ENCODE results near the gene HACD3.
"Not testable (repeated sequence)": the region's sequence is repeated elsewhere in the genome, so short reads cannot be mapped to it uniquely, and the experiment has no call there.

The HACD3 gene

DNA sequence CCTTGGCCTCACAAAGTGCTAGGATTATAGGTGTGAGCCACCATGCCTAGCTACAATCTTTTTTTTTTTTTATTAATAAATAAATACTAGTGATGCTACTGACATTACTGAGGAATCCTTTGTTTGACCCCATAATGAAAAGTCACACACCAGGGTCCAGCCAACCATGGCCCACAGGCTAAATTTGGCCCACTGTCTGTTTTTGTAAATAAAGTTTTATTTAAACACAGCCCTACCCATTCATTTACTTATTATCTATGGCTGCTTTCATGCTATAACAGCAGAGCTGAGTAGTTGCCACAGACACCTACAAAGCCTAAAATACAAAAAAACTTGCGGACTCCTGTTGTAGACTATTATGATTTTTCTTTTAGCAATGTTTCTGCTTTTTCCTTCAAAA lies 73.3 kb downstream of the HACD3 start:
- DNase-seq = no peak

DNA sequence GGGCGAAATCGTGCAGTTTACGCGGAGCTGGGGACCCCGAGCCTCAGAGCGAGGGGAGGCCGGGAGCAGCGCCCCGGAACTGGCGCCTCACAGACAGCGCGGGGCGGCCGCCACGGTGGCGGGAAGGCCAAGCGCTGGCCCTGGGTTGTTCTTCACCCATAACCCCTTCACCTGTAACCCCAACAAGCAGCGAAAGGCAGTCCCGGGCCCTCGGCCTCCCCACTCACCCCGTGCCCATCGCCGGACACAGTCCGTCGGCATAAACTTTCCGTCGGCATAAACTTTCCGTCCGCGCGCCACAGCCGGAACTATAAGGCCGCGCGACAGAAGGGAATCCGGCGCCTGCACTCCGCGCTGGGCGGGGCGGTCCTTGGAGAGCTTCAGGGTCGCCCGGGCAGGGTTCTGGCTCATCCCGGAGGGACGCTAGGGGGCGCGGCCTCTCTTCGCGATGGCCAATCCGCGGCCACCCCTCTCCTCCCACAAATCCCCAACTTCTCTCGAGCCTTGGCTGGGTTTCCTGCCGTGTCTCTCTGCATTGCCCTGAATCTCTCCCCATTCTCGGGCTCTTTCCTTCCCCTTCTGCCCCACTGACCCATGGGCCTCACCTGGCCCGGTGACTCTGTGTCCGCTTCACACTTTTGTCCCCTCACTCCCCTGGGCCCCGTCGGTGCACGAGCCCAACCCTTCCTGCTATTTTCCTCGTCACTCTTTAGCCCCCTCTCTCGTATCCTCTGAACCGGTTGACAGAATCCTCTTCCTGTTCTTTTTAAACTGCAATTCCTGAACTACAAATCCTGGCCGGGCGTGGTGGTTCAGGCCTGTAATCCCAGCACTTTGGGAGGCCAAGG lies 80.8 kb downstream of the HACD3 start, which contains the start of gene INTS14:
Gene INTS14 (minus strand): TSS at position 261 of the 848 bp plus-strand sequence. CDS start 3,751 bp downstream, outside the sequence.
- peak; percentile 97 for DNase-seq

GRCh38 chr15:65611888-65612615 lies 81.8 kb downstream of the HACD3 start:
- no peak for DNase-seq

GRCh38 chr15:65612616-65612946 lies 82.3 kb downstream of the HACD3 start:
- no peak for DNase-seq

GRCh38 chr15:65612949-65613744 lies 82.9 kb downstream of the HACD3 start:
- no peak for DNase-seq

DNA sequence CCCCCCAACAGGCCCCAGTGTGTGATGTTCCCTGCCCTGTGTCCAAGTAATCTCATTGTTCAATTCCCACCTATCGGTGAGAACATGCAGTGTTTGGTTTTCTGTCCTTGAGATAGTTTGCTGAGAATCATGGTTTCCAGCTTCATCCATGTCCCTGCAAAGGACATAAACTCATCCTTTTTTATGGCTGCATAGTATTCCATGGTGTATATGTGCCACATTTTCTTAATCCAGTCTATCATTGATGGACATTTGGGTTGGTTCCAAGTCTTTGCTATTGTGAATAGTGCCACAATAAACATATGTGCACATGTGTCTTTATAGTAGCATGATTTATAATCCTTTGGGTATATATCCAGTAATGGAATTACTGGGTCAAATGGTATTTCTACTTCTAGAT lies 85.6 kb downstream of the HACD3 start:
- not testable (repeated sequence) for DNase-seq

- DNase-seq = no peak
Observed at GRCh38 chr15:65618560-65619109, 88.4 kb downstream of the HACD3 start.

DNA sequence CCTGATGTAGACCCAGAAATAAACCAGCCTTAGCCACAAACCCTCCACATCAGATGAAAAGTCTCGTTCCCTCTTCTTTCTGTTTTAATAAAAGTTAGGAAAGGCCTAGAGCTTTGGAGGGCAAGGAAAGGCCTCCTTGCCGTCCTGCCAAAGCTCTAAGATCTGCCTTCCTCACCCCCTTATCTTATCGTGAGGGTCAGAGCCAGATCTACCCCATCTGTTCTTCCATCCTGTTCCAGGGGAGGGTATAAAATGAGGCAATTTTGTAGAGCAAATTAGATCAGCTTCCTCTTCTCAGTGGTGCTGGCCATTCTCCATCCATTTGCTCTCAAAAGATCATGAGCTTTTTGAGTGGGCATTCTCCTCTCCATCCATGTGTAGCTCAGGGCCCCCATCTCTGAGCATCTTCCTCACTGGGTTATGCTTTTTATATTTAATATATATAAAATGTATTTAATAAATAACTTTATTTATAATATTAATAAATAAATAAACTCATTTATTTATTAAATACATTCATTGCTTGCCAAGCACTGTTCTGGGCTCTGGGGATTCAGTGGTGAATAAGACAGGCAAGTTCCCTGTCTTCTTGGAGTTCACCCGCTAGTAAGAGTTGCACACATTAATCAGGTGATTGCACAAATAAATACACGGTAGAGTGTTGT lies 89.5 kb downstream of the HACD3 start:
- DNase-seq = no peak

DNA sequence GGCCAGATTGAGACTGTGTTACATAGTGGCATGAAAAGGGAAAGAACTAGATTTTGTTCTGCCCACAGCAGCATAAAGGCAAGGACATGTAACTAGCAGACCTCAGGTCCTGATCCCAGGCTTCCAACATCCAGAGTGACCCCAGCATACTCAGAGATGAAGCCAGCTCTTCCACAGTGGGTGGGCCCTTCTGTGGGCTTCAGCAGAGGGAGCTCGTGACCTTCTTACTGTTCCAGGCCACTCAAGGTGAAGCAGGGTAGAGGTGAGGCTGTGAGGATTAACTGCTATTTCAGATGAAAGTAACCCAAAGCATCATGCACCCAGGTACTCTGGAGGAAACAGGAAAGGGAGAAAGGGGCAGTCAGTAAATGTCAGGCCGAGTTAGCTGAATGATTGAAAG lies 90.6 kb downstream of the HACD3 start:
- no peak for DNase-seq

DNA sequence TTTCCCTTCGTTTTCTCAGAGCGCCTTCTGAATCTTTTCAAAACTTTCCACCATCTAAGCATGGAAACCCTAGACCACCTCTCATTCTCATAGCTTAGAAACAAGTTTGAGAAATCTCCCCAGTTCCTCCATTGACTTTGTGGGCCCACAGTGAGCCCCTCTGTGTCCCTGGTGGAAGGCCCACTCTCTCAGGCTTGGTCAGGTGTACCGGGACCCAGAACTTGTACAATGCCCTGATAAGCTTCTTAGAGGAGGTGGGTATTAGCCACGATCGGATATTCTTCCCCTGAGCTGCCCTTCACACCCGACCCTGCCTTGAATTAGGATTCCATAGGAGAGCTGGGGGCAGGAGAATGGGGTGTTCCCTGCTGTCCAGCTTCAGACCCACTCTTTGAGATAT lies 91.4 kb downstream of the HACD3 start, which contains the start of gene SLC24A1:
Gene SLC24A1 (plus strand): TSS at position 301 of the 400 bp plus-strand sequence. CDS start 2,143 bp downstream, outside the sequence.
- no peak for DNase-seq

DNA sequence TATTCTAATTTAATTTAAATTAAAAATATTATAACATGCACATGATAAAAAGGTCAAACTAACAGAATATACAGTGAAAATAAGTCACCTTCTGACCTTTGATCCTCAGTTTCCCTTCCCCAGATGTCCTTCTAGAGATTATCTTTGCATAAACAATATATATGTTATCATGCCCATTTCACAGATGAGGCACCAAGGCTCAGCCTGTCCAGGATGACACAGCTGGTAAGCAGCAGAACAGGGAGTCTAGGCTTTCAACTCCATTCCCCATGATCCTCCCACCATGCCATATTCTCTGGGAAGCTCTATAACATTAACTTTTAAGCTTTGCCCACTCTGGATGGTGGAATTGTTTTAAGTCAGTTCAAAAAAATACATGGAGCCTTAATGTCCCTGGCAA lies 92.8 kb downstream of the HACD3 start:
- no peak for DNase-seq

DNA sequence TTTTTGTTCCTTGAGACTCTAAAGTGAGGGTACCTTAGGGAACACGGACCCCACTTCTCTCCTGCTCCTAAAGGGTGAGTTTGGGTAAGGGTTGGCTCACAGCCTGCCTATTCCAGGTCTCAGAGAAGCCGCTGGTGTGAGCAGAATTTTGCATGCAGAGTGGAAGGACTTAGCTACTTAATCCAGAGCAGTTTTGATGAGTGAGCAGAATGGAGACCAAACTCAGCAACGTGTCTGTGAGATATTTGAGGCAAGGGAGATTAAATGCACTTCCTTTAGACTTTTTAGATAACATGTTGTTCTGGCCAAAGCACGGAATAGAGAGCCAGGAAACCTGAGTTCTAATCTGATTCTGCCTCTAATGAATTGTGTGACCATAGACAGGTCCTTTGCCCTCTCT lies 96.6 kb downstream of the HACD3 start:
- DNase-seq = no peak
